HG03342 (cell line): Measurements from ENCODE around the gene ZNF558.

Experiments used
- ATAC-seq: cut with Tn5 transposase; IDR thresholded peaks from one replicate; pipeline ENCODE4 v1.9.1; 2021; ENCODE audit warnings: mild to moderate bottlenecking, moderate library complexity; ENCODE audit not compliant: unreplicated experiment

Gene ZNF558

DNA sequence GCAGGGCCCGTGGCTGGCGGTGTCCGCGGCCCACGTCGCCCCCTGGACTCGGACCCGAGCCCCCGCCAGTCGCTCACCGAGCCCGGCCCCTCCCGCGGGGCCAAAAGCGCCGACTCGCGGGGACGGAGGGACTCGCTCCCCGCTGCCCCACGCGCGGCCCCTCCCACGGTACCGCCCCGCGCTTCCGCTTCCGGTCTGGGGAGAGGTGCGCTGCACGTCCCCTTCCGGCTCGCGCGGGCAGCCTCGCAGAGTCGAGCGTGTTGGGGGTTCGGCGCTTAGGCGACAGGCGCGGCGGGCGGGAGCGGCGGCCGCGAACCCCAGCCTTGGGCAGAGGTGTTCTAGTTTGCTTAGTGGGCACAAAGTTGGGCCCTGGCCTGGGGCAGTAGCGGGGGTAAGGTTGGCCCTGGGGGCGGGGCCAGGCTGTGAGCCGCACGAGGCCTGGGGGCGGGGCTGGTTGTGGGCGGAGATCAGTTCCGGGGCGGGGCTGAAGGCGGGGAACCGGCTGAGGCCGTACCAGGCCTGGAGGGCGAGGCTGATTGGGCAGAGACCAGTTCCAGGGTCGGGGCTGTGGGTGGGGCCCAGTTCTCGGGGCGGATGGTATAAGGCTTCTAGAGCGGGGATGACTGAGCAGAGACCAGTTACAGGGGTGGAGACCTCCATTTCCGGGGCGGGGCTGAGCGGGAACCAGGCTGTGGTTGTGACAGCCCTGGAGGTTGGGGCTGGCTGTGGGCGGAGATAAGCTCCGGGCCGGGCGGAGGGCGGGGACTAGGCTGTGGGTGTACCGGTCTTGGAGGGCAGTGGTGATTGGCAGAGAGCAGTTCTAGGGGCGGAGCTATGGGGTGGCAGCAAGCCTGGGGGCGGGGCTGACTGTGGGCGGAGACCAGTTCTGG lies at the start of gene ZNF558, which contains the start of gene MBD3L1:
ZNF558 (minus strand) TSS at position 173 of the 890 bp plus-strand sequence. CDS start 9,645 bp downstream, outside the sequence.
MBD3L1 (plus strand) TSS at position 246 of the 890 bp plus-strand sequence. CDS start 10,302 bp downstream, outside the sequence.
- ATAC-seq = peak; percentile 86

- no peak for ATAC-seq
Observed at GRCh38 chr19:8881512-8881911, 49.4 kb upstream of the ZNF558 start.

- no peak for ATAC-seq
Observed at GRCh38 chr19:8880868-8881488, 48.9 kb upstream of the ZNF558 start.

GRCh38 chr19:8877854-8878705 lies 46.0 kb upstream of the ZNF558 start:
- no peak for ATAC-seq

GRCh38 chr19:8866344-8866743 lies 34.2 kb upstream of the ZNF558 start:
- ATAC-seq = no peak

DNA sequence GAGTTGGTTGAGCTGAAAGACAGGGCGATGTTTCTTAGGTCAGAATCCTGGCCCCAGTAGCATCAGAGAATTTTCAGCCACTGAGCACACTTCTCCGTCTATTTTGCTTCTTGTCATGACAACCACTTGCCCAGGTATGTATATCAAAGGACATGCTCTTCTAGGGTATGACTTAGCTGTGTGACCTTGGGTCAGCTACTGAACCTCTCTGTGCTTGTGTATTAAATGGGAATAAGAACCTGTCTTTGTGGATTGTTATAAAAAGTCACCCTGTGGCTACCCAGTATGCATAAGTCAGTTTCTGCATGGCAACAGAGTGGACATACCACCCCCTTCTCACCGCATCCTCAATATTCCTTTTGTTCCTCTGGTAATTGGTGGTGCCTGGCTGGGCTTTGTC lies 26.2 kb upstream of the ZNF558 start:
- ATAC-seq = no peak

DNA sequence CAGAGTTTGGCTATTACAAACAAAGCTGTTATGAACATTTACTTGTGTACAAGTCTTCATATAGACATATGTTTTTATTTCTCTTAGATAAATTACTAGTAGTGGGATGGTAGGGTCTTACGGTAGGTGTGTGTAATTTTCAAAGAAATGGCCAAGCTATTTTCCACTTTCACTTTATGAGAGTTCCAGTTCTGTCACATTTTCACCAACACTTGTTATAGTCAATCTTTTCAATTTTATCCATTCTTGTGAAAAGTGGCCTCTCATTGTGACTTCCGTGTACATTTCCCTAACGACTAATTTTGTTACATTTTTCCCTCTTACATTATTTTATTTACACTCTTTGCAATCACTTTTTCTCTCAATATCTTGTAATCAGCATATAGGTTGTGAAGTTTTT lies 18.4 kb upstream of the ZNF558 start:
- ATAC-seq = no peak

DNA sequence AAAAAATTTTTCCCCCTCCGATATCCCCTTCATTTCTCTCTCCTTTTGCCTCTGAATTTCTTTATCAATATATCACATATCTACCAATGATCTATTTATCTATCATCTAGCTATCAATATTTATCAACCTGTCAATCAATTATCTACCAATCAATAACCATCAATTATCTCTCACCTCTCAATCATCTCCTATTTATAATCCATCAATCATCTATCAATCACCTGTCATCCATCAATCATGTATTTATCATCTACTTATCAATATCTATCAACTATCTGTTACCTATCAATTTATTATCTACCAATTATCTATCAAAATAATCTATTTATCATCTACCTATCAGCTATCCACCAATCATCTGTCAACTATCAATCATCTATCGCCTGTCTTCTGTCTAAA lies 17.1 kb upstream of the ZNF558 start:
- ATAC-seq = no peak

DNA sequence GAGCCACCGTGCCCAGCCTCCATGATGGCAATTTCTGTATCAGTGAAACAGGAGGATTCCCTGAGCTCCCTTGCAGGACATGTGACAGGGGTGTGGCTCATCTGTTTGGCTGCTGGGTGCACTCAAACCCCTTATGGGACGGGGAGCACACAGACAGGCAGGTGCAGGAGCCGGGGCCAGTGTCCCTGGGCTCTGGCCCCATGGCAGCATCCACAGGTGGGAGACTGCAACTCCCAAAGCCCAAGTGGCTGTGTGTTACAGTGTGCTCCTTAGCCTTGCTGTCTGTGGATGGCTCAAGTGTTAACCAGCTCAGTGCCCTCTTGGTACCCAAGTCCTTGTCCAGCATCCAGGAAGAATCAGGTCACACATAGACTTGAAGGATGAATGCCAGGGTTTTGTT lies 14.7 kb upstream of the ZNF558 start:
- ATAC-seq = no peak

- no peak for ATAC-seq
Observed at GRCh38 chr19:8840708-8841107, 8.6 kb upstream of the ZNF558 start.

- ATAC-seq = no peak
Observed at GRCh38 chr19:8835877-8836276, 3.8 kb upstream of the ZNF558 start.

DNA sequence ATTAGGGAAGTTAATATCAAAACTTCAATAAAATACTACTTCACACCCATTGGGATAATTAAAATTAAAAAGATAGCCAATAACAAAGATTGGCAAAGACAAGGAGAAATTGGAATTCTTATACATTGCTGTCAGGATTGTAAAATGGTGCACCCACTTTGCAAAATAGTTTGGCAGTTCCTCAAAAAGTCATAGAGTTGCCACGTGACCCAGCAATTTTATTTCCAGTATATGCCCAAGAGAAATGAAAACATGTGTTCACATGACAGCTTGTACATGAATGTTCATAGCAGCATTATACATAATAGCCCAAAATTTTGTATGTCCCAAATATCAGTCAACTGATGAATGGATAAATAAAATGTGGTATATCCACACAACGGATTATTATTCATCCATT lies 3.3 kb upstream of the ZNF558 start:
- ATAC-seq = no peak

GRCh38 chr19:8831832-8832131 lies 322 bp downstream of the ZNF558 start:
- peak; percentile 13 for ATAC-seq

GRCh38 chr19:8831373-8831772 lies 731 bp downstream of the ZNF558 start:
- no peak for ATAC-seq

DNA sequence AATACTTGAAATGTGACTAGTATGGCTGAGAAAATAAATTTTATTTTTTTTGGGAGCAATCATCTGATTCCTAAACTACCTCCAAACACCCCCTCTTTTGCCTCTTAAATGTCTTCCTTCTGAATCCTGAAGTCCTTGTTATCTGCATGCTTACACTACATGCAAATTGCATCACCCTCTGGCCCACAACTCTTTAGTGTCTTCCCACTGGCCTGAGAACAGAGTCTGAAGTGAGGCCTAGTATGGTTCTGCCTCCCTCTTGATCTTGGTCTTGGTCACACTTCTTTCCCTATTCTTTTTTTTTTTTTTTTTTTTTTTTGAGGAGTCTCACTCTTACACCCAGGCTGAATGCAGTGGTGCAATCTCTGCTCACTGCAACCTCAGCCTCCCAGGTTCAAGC lies 4.8 kb downstream of the ZNF558 start:
- ATAC-seq = no peak

DNA sequence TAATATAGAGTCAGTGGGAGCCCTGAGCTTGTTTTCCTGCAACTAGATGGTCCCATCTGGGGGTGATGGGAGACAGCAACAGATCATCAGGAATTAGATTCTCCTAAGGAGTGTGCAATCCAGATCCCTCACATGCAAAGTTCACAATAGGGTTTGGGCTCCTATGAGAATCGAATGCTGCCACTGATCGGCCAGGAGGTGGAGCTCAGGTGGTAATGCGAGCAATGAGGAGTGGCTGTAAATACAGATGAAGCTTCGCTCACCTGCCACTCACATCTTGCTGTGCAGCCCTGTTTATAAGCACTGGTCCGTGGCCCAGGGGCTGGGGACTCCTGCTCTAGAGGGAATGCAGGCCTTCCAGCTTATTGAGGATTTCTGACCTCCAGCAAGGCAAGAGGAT lies 5.7 kb downstream of the ZNF558 start:
- ATAC-seq = no peak

- no peak for ATAC-seq
Observed at GRCh38 chr19:8821748-8822241, 10.3 kb downstream of the ZNF558 start.

GRCh38 chr19:8820234-8820633 lies 11.9 kb downstream of the ZNF558 start:
- no peak for ATAC-seq

- ATAC-seq = no peak
Observed at GRCh38 chr19:8815780-8816179, 16.3 kb downstream of the ZNF558 start.

DNA sequence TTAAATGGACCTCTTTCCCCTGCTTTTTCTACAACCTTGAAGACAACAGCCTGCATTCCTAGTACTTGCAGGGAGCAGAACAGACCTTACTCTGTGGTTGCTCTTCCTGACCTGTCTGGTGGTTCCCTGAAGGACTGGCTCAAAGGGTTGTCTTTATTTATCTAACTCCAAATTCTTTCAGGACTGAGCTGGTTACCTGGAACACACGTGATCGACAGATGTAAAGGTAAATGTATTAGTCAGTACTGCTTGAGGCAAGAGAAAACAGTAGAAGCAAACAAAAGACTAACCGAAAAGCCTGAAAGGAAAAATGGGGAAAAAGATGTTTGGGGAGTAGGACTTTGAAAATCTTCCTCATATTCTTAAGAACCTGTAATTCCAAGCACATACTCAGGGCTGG lies 17.9 kb downstream of the ZNF558 start:
- no peak for ATAC-seq
